HCT116 (cell line): ENCODE results near the gene KLF2. TPM values are rescaled to one million over a fixed set of nuclear protein-coding genes. Genes with fewer than 3 reads are reported as not detected.

ENCODE experiments used
- ATAC-seq: fragments of 200-7000 bp; cut with Tn5 transposase; 2 replicates; pipeline ENCODE4 v1.9.1; 2020; ENCODE audit warnings: mild to moderate bottlenecking, moderate library complexity
- BruUV-seq: library from RNA; stranded (reverse); fragments of 400-500 nt; replicated peaks from 2 replicates; lab custom pipeline; 2021; lab: Mats Ljungman, UMichigan
- CTCF ChIA-PET: fragments of 300-600 bp; sonication (Branson Sonifier 250); formaldehyde crosslinking; loops from one replicate; lab custom pipeline; 2021; ENCODE audit warnings: antibody characterized with exemption; lab: Charles Lee
- POLR2A ChIA-PET: fragments of 300-600, 350-600 bp; sonication (Branson Sonifier 250); formaldehyde crosslinking; loops from one replicate; lab custom pipeline; 2021; ENCODE audit warnings: antibody characterized with exemption; lab: Charles Lee
- RAD21 ChIA-PET, 2 experiments: fragments of 300-600 bp; sonication (Branson Sonifier 250); formaldehyde crosslinking; loops; one replicate each; lab custom pipeline; 2023; ENCODE audit warnings: low total read pairs in 2 of 2; ENCODE audit not compliant: uncharacterized antibody in 2 of 2, unreplicated experiment in 2 of 2, low non-redundant PET in 1 of 2; lab: Charles Lee
- DNase-seq: peaks from one replicate; pipeline ENCODE4 v3.0.0-alpha.2; 2010; ENCODE audit warnings: low read depth, low spot score
- H2AFZ ChIP-seq: fragments of 200-600 bp; shearing (Covaris generic), sonication (generic); 2 replicates; pipeline ENCODE4 v1.6.1; 2017; ENCODE audit warnings: low read depth, mixed run types, mixed read lengths, antibody characterized with exemption, low read length; ENCODE audit not compliant: poor library complexity, severe bottlenecking
- H3K27ac ChIP-seq: 2 replicates; pipeline ENCODE4 v1.5.1; 2012; ENCODE audit warnings: low read depth, low read length
- H3K27me3 ChIP-seq: fragments of 200-600 bp; sonication (generic); 2 replicates; pipeline ENCODE4 v1.6.1; 2016; ENCODE audit warnings: mixed run types, low read length, mixed read lengths; ENCODE audit not compliant: insufficient read depth
- H3K36me3 ChIP-seq, 2 experiments: fragments of 200-500 bp in 1 of 2; fragments of 200-600 bp in 1 of 2; sonication (Bioruptor generic) in 1 of 2; sonication (generic) in 1 of 2; 2 replicates each; pipeline versions ENCODE4 v1.5.1 to v1.6.1; 2014 to 2016; ENCODE audit warnings: low read length in 2 of 2, inconsistent platforms in 1 of 2, mixed read lengths in 1 of 2, mixed run types in 1 of 2; ENCODE audit not compliant: insufficient read depth in 2 of 2, control insufficient read depth in 1 of 2
- H3K4me1 ChIP-seq, 2 experiments: fragments of 200-600 bp in 1 of 2; sonication (generic) in 1 of 2; 2 replicates each; pipeline versions ENCODE4 v1.5.1 to v1.6.1; 2012 to 2017; ENCODE audit warnings: low read length in 2 of 2, inconsistent platforms in 1 of 2, mild to moderate bottlenecking in 1 of 2, mixed read lengths in 1 of 2, mixed run types in 1 of 2, moderate library complexity in 1 of 2; ENCODE audit not compliant: insufficient read depth in 2 of 2, control insufficient read depth in 1 of 2
- H3K4me2 ChIP-seq: fragments of 200-600 bp; sonication (generic); 2 replicates; pipeline ENCODE4 v1.6.1; 2017; ENCODE audit warnings: mixed run types, low read length, mixed read lengths
- H3K4me3 ChIP-seq, 2 experiments: fragments of 200-600 bp in 1 of 2; sonication (generic) in 1 of 2; replicated peaks in 1 of 2; 2 replicates each; pipeline ENCODE4 v1.5.1; 2011 to 2016; ENCODE audit warnings: low read length in 2 of 2, control low read depth in 1 of 2, low read depth in 1 of 2, mild to moderate bottlenecking in 1 of 2, mixed read lengths in 1 of 2, mixed run types in 1 of 2
- H3K79me2 ChIP-seq: fragments of 200-600 bp; sonication (generic); 2 replicates; pipeline ENCODE4 v1.6.1; 2017; ENCODE audit warnings: mild to moderate bottlenecking, mixed run types, low read length, moderate library complexity, mixed read lengths; ENCODE audit not compliant: insufficient read depth
- H3K9ac ChIP-seq: fragments of 200-600 bp; sonication (generic); 2 replicates; pipeline ENCODE4 v1.6.1; 2016; ENCODE audit warnings: low read length, mixed read lengths
- H3K9me2 ChIP-seq: fragments of 200-600 bp; sonication (generic), shearing (Covaris generic); 2 replicates; pipeline ENCODE4 v1.6.1; 2017; ENCODE audit warnings: mixed run types, mild to moderate bottlenecking, moderate library complexity; ENCODE audit not compliant: insufficient read depth
- H3K9me3 ChIP-seq, 2 experiments: fragments of 200-500 bp in 1 of 2; fragments of 200-600 bp in 1 of 2; sonication (Bioruptor generic) in 1 of 2; sonication (generic) in 1 of 2; 2 replicates each; pipeline ENCODE4 v1.6.1; 2014 to 2017; ENCODE audit warnings: low read length in 2 of 2, mixed read lengths in 2 of 2, inconsistent platforms in 1 of 2, low read depth in 1 of 2, mild to moderate bottlenecking in 1 of 2, mixed run types in 1 of 2, moderate library complexity in 1 of 2; ENCODE audit not compliant: control insufficient read depth in 1 of 2, insufficient read depth in 1 of 2
- H4K20me1 ChIP-seq: fragments of 200-600 bp; sonication (generic), shearing (Covaris generic); 2 replicates; pipeline ENCODE4 v1.6.1; 2017; ENCODE audit warnings: mixed run types, mild to moderate bottlenecking, moderate library complexity; ENCODE audit not compliant: insufficient read depth
- CEBPB ChIP-seq: IDR thresholded peaks from 2 replicates; pipeline ENCODE4 v1.6.1; 2012; ENCODE audit warnings: low read depth
- CTCF ChIP-seq, 3 experiments: fragments of 200-600 bp in 1 of 3; sonication (generic) in 1 of 3; IDR thresholded peaks in 2 of 3; conservative IDR thresholded peaks in 1 of 3; 2 replicates each; pipeline ENCODE4 v1.5.1; 2012 to 2017; ENCODE audit warnings: low read depth in 2 of 3, low read length in 2 of 3, antibody characterized with exemption in 1 of 3, borderline replicate concordance in 1 of 3, control low read depth in 1 of 3, mild to moderate bottlenecking in 1 of 3, mixed read lengths in 1 of 3, mixed run types in 1 of 3, moderate library complexity in 1 of 3; ENCODE audit not compliant: insufficient read depth in 1 of 3
- EGR1 ChIP-seq: IDR thresholded peaks from 2 replicates; pipeline ENCODE4 v1.6.1; 2012; ENCODE audit warnings: low read depth
- FOSL1 ChIP-seq: IDR thresholded peaks from 2 replicates; pipeline ENCODE4 v1.6.1; 2012; ENCODE audit warnings: low read depth
- REST ChIP-seq: IDR thresholded peaks from 2 replicates; pipeline ENCODE4 v1.6.1; 2012; ENCODE audit warnings: low read depth
- SRF ChIP-seq: IDR thresholded peaks from 2 replicates; pipeline ENCODE4 v1.6.1; 2012; ENCODE audit warnings: low read depth
- intact Hi-C: fragments of 100-400 bp; cut with micrococcal nuclease; formaldehyde crosslinking; loops from 2 replicates; pipeline ENCODE4 v1.10.0; 2022
- total RNA-seq: library from RNA; stranded (reverse); gene quantifications from one replicate; pipeline ENCODE4 v1.2.1, GENCODE V29; 2021; ENCODE audit not compliant: unreplicated experiment

KLF2 gene
- total RNA-seq, 1 experiment from 2014 or later = 39.4 TPM

- Histone ChIP-seq H3K9me2 (no peaks in the 10 kb centered on the region), H2AFZ (no peak overlapping the region), H4K20me1 (no peaks in the 10 kb centered on the region), H3K79me2 (no peaks in the 10 kb centered on the region), H3K4me1 (peaks cover 0 to 3% of the 10 kb centered on the region in 2 experiments; a peak in 1 of 4 replicates), H3K4me3 (no peak overlapping the region), H3K4me2 (no peak overlapping the region), H3K9ac (no peak overlapping the region), H3K27me3 (no peaks in the 10 kb centered on the region), H3K9me3 (no peaks in the 10 kb centered on the region), H3K36me3 (no peaks in the 10 kb centered on the region), H3K27ac (no peak overlapping the region)
- POLR2A ChIA-PET = no interaction called here
- no TSS peak for BruUV-seq
- intact Hi-C loops = no loop called here
- no peak for TF ChIP-seq FOSL1
- TF ChIP-seq CEBPB = no peak
- no peak for TF ChIP-seq EGR1
- no peak for TF ChIP-seq REST
- no peak for TF ChIP-seq CTCF (IDR thresholded peaks at IDR 0.05 in 2 of 3, conservative IDR thresholded peaks at IDR 0.05 in 1 of 3; ENCODE audit: borderline replicate concordance in 1 of 3, insufficient read depth in 1 of 3, low read depth in 2 of 3, low read length in 2 of 3)
- no peak for TF ChIP-seq SRF
- CTCF ChIA-PET = no interaction called here
- DNase-seq (no peak), ATAC-seq (no peak)
- RAD21 ChIA-PET = no interaction called here
Observed at GRCh38 chr19:16309643-16310042, 15.0 kb upstream of the KLF2 start.
